GM13977 (cell line): ENCODE measurements around the gene ASXL3.

Experiments used
- DNase-seq: peaks from one replicate; pipeline ENCODE4 v3.0.0; 2012; ENCODE audit warnings: low spot score
- CTCF ChIP-seq: IDR thresholded peaks from 2 replicates; pipeline ENCODE4 v1.5.1; 2012; ENCODE audit warnings: mild to moderate bottlenecking, control low read depth; ENCODE audit not compliant: insufficient read depth; ENCODE audit errors: extremely low read depth, missing control alignments
- in situ Hi-C: fragments of 300-500 bp; cut with MboI; formaldehyde crosslinking; loops from one replicate; pipeline ENCODE4 v1.12.0; 2022; ENCODE audit warnings: low sequenced_read_pairs, low pct_unique_long_range_greater_than_20kb, mixed read lengths, inconsistent platforms; ENCODE audit not compliant: unreplicated experiment

Gene ASXL3

GRCh38 chr18:33644494-33644893 is 66.5 kb downstream of the ASXL3 start:
- DNase-seq: no peak
- in situ Hi-C loops: no loop called here

GRCh38 chr18:33647365-33647764 is 69.3 kb downstream of the ASXL3 start:
- in situ Hi-C loops: no loop called here
- DNase-seq: no peak
- TF ChIP-seq CTCF: no peak

More at GRCh38 chr18:33644494-33644893, 66.5 kb downstream of the ASXL3 start:
- TF ChIP-seq CTCF: no peak

- no peak for DNase-seq
- TF ChIP-seq CTCF: no peak
- in situ Hi-C loops: no loop called here
Observed at GRCh38 chr18:33652635-33653034, 74.6 kb downstream of the ASXL3 start.

GRCh38 chr18:33653231-33653630 is 75.2 kb downstream of the ASXL3 start:
- in situ Hi-C loops: no loop called here
- no peak for TF ChIP-seq CTCF
- DNase-seq: no peak

- no peak for DNase-seq
- TF ChIP-seq CTCF: no peak
- in situ Hi-C loops: no loop called here
Observed at GRCh38 chr18:33656889-33657448, 79.0 kb downstream of the ASXL3 start.

GRCh38 chr18:33660696-33661310 is 82.8 kb downstream of the ASXL3 start:
- in situ Hi-C loops: no loop called here
- no peak for DNase-seq
- no peak for TF ChIP-seq CTCF
